SK-N-SH treated with all-trans-retinoic acid at 6 μM for 48 hours (cell line): ENCODE results near the gene PTPN1.

Experiments
- ARNTL ChIP-seq: fragments of 450-650 bp; formaldehyde crosslinking; IDR thresholded peaks from 2 replicates; pipeline ENCODE4 v1.5.0; 2020; ENCODE audit warnings: low read depth, mild to moderate bottlenecking, moderate library complexity, borderline replicate concordance
- ISL1 ChIP-seq: fragments of 250-450 bp; sonication (Bioruptor Pico); IDR thresholded peaks from 2 replicates; pipeline ENCODE4 v2.1.2; 2022; ENCODE audit warnings: mild to moderate bottlenecking, moderate library complexity
- SNAI2 ChIP-seq: fragments of 250-450 bp; sonication (Bioruptor Pico); IDR thresholded peaks from 2 replicates; pipeline ENCODE4 v1.5.0; 2020; ENCODE audit warnings: mild to moderate bottlenecking, moderate library complexity
- TOX ChIP-seq: fragments of 250-450 bp; sonication (Bioruptor Pico); IDR thresholded peaks from 2 replicates; pipeline ENCODE4 v1.8.0; 2021; ENCODE audit warnings: mild to moderate bottlenecking, moderate library complexity, borderline replicate concordance
- ZFP30 ChIP-seq: fragments of 450-650 bp; formaldehyde crosslinking; IDR thresholded peaks from 2 replicates; pipeline ENCODE4 v1.5.0; 2022; ENCODE audit warnings: mild to moderate bottlenecking, moderate library complexity
- ZNF8 ChIP-seq: fragments of 450-650 bp; formaldehyde crosslinking; IDR thresholded peaks from 2 replicates; pipeline ENCODE4 v1.5.0; 2020; ENCODE audit warnings: mild to moderate bottlenecking, moderate library complexity
- TF ChIP-seq, protein P1 (sequence below): fragments of 250-450 bp; sonication (Bioruptor Pico); IDR thresholded peaks from 2 replicates; pipeline ENCODE4 v1.8.0; 2020; ENCODE audit warnings: mild to moderate bottlenecking, moderate library complexity, borderline replicate concordance
- TF ChIP-seq, protein P2 (sequence below): fragments of 250-450 bp; sonication (Bioruptor Pico); IDR thresholded peaks from 2 replicates; pipeline ENCODE4 v1.5.1; 2020; ENCODE audit warnings: low read depth, mild to moderate bottlenecking, moderate library complexity
- TF ChIP-seq, protein P3 (sequence below): fragments of 250-450 bp; sonication (Bioruptor Pico); IDR thresholded peaks from 2 replicates; pipeline ENCODE4 v1.5.0; 2020; ENCODE audit warnings: mild to moderate bottlenecking, moderate library complexity

DNA sequence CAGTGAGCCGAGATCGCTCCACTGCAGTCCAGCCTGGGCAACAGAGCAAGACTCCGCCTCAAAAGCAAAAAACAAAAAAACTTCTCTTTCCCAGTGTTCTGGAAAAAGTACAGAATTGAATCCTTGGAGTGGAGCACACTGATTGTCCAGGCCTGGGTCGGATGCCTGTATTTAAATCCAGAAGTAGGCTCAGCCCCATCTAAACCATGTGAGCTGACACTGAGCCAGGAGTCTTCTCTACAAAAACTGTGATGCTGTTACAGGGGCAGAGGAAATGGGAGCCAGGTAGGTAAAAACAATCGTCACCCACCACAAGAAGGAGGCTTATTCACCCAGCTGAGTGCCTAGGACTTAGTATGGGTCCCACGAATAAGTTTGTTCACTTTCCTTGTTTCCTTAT lies 43.0 kb upstream of the PTPN1 start:
- no peak for TF ChIP-seq TOX (CRISPR knock-in tag)
- TF ChIP-seq ISL1 (CRISPR knock-in tag), result no peak
- no peak for TF ChIP-seq ZFP30 (CRISPR knock-in tag)
- TF ChIP-seq, protein P1, sequence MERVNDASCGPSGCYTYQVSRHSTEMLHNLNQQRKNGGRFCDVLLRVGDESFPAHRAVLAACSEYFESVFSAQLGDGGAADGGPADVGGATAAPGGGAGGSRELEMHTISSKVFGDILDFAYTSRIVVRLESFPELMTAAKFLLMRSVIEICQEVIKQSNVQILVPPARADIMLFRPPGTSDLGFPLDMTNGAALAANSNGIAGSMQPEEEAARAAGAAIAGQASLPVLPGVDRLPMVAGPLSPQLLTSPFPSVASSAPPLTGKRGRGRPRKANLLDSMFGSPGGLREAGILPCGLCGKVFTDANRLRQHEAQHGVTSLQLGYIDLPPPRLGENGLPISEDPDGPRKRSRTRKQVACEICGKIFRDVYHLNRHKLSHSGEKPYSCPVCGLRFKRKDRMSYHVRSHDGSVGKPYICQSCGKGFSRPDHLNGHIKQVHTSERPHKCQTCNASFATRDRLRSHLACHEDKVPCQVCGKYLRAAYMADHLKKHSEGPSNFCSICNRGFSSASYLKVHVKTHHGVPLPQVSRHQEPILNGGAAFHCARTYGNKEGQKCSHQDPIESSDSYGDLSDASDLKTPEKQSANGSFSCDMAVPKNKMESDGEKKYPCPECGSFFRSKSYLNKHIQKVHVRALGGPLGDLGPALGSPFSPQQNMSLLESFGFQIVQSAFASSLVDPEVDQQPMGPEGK (CRISPR knock-in tag), result no peak
- no peak for TF ChIP-seq ARNTL (CRISPR knock-in tag)
- TF ChIP-seq ZNF8 (CRISPR knock-in tag), result no peak
- TF ChIP-seq, protein P2, sequence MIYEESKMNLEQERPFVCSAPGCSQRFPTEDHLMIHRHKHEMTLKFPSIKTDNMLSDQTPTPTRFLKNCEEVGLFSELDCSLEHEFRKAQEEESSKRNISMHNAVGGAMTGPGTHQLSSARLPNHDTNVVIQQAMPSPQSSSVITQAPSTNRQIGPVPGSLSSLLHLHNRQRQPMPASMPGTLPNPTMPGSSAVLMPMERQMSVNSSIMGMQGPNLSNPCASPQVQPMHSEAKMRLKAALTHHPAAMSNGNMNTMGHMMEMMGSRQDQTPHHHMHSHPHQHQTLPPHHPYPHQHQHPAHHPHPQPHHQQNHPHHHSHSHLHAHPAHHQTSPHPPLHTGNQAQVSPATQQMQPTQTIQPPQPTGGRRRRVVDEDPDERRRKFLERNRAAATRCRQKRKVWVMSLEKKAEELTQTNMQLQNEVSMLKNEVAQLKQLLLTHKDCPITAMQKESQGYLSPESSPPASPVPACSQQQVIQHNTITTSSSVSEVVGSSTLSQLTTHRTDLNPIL (CRISPR knock-in tag), result no peak
- TF ChIP-seq, protein P3, sequence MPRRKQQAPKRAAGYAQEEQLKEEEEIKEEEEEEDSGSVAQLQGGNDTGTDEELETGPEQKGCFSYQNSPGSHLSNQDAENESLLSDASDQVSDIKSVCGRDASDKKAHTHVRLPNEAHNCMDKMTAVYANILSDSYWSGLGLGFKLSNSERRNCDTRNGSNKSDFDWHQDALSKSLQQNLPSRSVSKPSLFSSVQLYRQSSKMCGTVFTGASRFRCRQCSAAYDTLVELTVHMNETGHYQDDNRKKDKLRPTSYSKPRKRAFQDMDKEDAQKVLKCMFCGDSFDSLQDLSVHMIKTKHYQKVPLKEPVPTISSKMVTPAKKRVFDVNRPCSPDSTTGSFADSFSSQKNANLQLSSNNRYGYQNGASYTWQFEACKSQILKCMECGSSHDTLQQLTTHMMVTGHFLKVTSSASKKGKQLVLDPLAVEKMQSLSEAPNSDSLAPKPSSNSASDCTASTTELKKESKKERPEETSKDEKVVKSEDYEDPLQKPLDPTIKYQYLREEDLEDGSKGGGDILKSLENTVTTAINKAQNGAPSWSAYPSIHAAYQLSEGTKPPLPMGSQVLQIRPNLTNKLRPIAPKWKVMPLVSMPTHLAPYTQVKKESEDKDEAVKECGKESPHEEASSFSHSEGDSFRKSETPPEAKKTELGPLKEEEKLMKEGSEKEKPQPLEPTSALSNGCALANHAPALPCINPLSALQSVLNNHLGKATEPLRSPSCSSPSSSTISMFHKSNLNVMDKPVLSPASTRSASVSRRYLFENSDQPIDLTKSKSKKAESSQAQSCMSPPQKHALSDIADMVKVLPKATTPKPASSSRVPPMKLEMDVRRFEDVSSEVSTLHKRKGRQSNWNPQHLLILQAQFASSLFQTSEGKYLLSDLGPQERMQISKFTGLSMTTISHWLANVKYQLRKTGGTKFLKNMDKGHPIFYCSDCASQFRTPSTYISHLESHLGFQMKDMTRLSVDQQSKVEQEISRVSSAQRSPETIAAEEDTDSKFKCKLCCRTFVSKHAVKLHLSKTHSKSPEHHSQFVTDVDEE, result no peak
- TF ChIP-seq SNAI2 (CRISPR knock-in tag), result no peak
